ENCODE results near the gene POU3F4. TPM values are rescaled to one million over a fixed set of nuclear protein-coding genes. Genes with fewer than 3 reads are reported as not detected.

The POU3F4 gene
- total RNA-seq, 1 experiment from 2014 or later = not detected

DNA sequence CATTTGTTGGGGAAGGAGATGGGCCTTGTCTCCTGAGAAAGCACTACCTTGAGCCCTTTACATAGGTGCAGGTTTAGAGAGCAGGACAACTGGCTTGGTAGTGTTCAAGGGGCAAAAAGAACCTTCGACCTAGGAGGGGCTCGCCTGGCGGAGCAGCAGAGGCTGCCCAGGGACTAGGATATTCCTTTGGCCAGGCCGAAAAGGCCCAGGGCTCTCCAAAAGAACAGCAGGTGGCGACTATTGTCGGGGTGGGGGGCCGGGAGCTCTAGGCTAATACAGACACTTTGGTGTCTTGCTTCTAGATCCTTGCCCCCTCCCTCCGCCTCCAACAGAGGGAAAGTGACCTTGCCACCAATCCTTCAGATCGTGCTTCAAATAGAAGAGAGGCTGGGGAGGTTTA is 7.1 kb upstream of the POU3F4 start:
- TF ChIP-seq, protein P1, sequence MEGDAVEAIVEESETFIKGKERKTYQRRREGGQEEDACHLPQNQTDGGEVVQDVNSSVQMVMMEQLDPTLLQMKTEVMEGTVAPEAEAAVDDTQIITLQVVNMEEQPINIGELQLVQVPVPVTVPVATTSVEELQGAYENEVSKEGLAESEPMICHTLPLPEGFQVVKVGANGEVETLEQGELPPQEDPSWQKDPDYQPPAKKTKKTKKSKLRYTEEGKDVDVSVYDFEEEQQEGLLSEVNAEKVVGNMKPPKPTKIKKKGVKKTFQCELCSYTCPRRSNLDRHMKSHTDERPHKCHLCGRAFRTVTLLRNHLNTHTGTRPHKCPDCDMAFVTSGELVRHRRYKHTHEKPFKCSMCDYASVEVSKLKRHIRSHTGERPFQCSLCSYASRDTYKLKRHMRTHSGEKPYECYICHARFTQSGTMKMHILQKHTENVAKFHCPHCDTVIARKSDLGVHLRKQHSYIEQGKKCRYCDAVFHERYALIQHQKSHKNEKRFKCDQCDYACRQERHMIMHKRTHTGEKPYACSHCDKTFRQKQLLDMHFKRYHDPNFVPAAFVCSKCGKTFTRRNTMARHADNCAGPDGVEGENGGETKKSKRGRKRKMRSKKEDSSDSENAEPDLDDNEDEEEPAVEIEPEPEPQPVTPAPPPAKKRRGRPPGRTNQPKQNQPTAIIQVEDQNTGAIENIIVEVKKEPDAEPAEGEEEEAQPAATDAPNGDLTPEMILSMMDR (IDR thresholded peaks at IDR 0.05; ENCODE audit: insufficient read depth in 1 of 2, low read depth in 1 of 2, low read length in 1 of 2, severe bottlenecking in 1 of 2, unreplicated experiment in 1 of 2) = no peak
- intact Hi-C loops (cut with micrococcal nuclease; ENCODE audit: unreplicated experiment) = no loop called here
- no peaks in the 10 kb centered on the region for H3K27me3 ChIP-seq (replicated peaks; ENCODE audit: control insufficient read depth, insufficient read depth, low read length)
- no peaks in the 10 kb centered on the region for H3K36me3 Mint-ChIP-seq (ENCODE audit: insufficient read depth, unreplicated experiment)
- DNase-seq = no peak
- no peak overlapping the region for H3K4me3 ChIP-seq (ENCODE audit: low read depth, low read length)
- H3K9me3 Mint-ChIP-seq (ENCODE audit: unreplicated experiment) = no peaks in the 10 kb centered on the region
- no peak overlapping the region for H3K4me3 Mint-ChIP-seq (ENCODE audit: unreplicated experiment)
- no peaks in the 10 kb centered on the region for H3K4me1 Mint-ChIP-seq (ENCODE audit: low read depth, unreplicated experiment)
- ChIA-PET CTCF (no interaction called here), POLR2A (no interaction called here)
- no peaks in the 10 kb centered on the region for H3K9me3 ChIP-seq
- peaks cover 10% of the 10 kb centered on the region for H3K27me3 Mint-ChIP-seq (ENCODE audit: insufficient read depth, unreplicated experiment)
- H3K27ac Mint-ChIP-seq (ENCODE audit: unreplicated experiment) = no peak overlapping the region
- no peaks in the 10 kb centered on the region for H3K36me3 ChIP-seq (ENCODE audit: control insufficient read depth, insufficient read depth, low read length)
- BruUV-seq (replicated peaks) = no TSS peak
- H3K4me1 ChIP-seq = no peaks in the 10 kb centered on the region

DNA sequence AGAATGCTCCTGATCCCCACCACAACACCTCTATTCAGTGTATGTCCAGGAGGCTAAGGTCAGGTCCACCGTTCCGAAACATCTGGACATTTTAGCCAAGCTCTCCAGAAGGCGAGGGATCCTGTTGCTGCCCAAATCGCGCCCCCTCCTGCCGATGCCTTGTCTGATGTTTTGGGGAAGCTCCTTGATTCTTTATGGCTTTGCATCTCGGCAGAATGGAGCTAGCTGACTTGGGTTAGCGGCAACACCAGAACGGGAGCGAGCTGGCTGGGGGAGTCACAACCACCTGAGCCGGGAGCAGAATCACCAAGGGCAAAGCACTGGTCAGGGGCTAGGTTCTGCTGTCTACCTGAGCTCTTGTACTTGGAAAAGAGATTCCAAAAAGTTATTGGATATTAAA is 6.6 kb upstream of the POU3F4 start:
- Mint-ChIP-seq H3K36me3 (ENCODE audit: insufficient read depth, unreplicated experiment) (no peaks in the 10 kb centered on the region), H3K27ac (ENCODE audit: unreplicated experiment) (no peak overlapping the region), H3K4me3 (ENCODE audit: unreplicated experiment) (no peak overlapping the region), H3K9me3 (ENCODE audit: unreplicated experiment) (no peaks in the 10 kb centered on the region), H3K27me3 (ENCODE audit: insufficient read depth, unreplicated experiment) (peaks cover 10% of the 10 kb centered on the region), H3K4me1 (ENCODE audit: low read depth, unreplicated experiment) (no peaks in the 10 kb centered on the region)
- H3K4me3 ChIP-seq (ENCODE audit: low read depth, low read length) = no peak overlapping the region
- DNase-seq = no peak
- no peaks in the 10 kb centered on the region for H3K27me3 ChIP-seq (replicated peaks; ENCODE audit: control insufficient read depth, insufficient read depth, low read length)
- no peaks in the 10 kb centered on the region for H3K36me3 ChIP-seq (ENCODE audit: control insufficient read depth, insufficient read depth, low read length)
- ChIA-PET POLR2A (no interaction called here), CTCF (no interaction called here)
- H3K4me1 ChIP-seq = no peaks in the 10 kb centered on the region
- no TSS peak for BruUV-seq (replicated peaks)
- no peaks in the 10 kb centered on the region for H3K9me3 ChIP-seq
- TF ChIP-seq, protein P1 (IDR thresholded peaks at IDR 0.05; ENCODE audit: insufficient read depth in 1 of 2, low read depth in 1 of 2, low read length in 1 of 2, severe bottlenecking in 1 of 2, unreplicated experiment in 1 of 2) = no peak
- intact Hi-C loops (cut with micrococcal nuclease; ENCODE audit: unreplicated experiment) = no loop called here

DNA sequence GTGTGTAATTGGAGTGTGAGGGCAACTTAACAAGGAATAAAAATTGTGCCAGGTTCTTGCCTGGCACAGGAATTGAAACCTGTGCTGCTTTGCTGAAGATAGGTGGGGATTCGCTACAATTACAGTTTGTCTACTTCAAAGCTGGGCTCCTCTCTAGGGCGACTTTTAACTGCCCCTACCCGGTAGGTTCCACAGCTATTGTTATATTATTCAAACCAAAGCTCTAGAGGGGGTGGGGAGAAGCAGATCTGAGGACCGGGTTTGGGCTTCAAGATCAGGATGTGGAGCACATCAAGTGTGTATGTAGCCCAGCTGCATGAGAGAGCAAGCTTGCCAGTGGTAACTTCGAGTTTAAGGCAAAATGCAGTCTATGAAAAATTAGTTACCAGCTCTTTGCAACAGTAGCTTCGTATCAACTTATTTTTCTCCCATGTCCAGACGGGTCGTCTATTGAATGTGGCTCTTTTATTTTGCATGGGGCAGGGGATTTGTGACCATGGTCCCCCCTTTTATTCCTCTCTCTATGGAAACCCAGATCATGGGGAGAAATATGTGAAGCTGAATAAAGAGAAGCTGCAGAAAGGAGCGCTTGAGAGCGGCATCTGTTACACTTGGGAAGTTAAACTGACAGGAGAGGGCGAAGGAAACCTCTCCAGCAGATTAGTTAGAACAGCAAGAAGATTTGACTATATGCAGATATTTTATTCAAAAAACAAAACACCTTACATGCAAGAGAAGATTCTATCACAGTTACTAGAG is 3.2 kb upstream of the POU3F4 start:
- Mint-ChIP-seq H3K4me3 (ENCODE audit: unreplicated experiment) (no peak overlapping the region), H3K27me3 (ENCODE audit: insufficient read depth, unreplicated experiment) (peaks cover 13% of the 10 kb centered on the region)

More for the DNA sequence above, 3.2 kb upstream of the POU3F4 start:
- Mint-ChIP-seq H3K4me1 (ENCODE audit: low read depth, unreplicated experiment) (no peaks in the 10 kb centered on the region), H3K36me3 (ENCODE audit: insufficient read depth, unreplicated experiment) (no peaks in the 10 kb centered on the region), H3K27ac (ENCODE audit: unreplicated experiment) (no peak overlapping the region), H3K9me3 (ENCODE audit: unreplicated experiment) (no peaks in the 10 kb centered on the region)
- H3K36me3 ChIP-seq (ENCODE audit: control insufficient read depth, insufficient read depth, low read length) = no peaks in the 10 kb centered on the region
- no peaks in the 10 kb centered on the region for H3K4me1 ChIP-seq
- TF ChIP-seq, protein P1 (IDR thresholded peaks at IDR 0.05; ENCODE audit: insufficient read depth in 1 of 2, low read depth in 1 of 2, low read length in 1 of 2, severe bottlenecking in 1 of 2, unreplicated experiment in 1 of 2) = no peak
- intact Hi-C loops (cut with micrococcal nuclease; ENCODE audit: unreplicated experiment) = no loop called here
- no peak overlapping the region for H3K4me3 ChIP-seq (ENCODE audit: low read depth, low read length)
- DNase-seq = no peak
- no peaks in the 10 kb centered on the region for H3K27me3 ChIP-seq (replicated peaks; ENCODE audit: control insufficient read depth, insufficient read depth, low read length)
- ChIA-PET CTCF (no interaction called here), POLR2A (no interaction called here)
- BruUV-seq (replicated peaks) = no TSS peak
- no peaks in the 10 kb centered on the region for H3K9me3 ChIP-seq

Data from Caco-2 (cell line).